ENCODE results near the gene KCNAB1. TPM values are rescaled to one million over a fixed set of nuclear protein-coding genes. Genes with fewer than 3 reads are reported as not detected.

Gene KCNAB1
- total RNA-seq, 2 experiments from 2014 or later: not detected

- ChIA-PET POLR2A (interaction anchor here (0.5 to 1.0 kb wide), 2 partner anchors 16 to 21 kb away, joined by 3 read pairs; no protein-coding TSS in a partner anchor), CTCF (ENCODE audit: unreplicated experiment) (no interaction called here)
- no peaks in the 10 kb centered on the region for H3K36me3 ChIP-seq (ENCODE audit: insufficient read depth, low read length)
- TF ChIP-seq EZH2phosphoT487 (IDR thresholded peaks at IDR 0.05; ENCODE audit: borderline replicate concordance, low read depth, low read length) (no peak), CTCF (conservative IDR thresholded peaks at IDR 0.05; ENCODE audit: low read length) (no peak)
- H3K27ac ChIP-seq (ENCODE audit: low read depth, low read length, poor library complexity, severe bottlenecking): no peak overlapping the region
- no peak overlapping the region for H2AFZ ChIP-seq (ENCODE audit: low read length)
- no peaks in the 10 kb centered on the region for H3K9me3 ChIP-seq (ENCODE audit: low read length)
- no TSS peak for BruUV-seq (replicated peaks)
- H3K4me1 ChIP-seq (ENCODE audit: insufficient read depth, low read length, poor library complexity, severe bottlenecking): no peaks in the 10 kb centered on the region
- no peak overlapping the region for H3K4me3 ChIP-seq (ENCODE audit: low read depth, low read length, poor library complexity, severe bottlenecking)
- H3K79me2 ChIP-seq (ENCODE audit: insufficient read depth, low read depth, low read length): no peaks in the 10 kb centered on the region
- H4K20me1 ChIP-seq (ENCODE audit: insufficient read depth, low read length): no peaks in the 10 kb centered on the region
- no peak overlapping the region for H3K4me2 ChIP-seq (ENCODE audit: low read length)
- no peak for DNase-seq (ENCODE audit: low spot score)
- intact Hi-C loops (cut with micrococcal nuclease; ENCODE audit: unreplicated experiment): no loop called here
- H3K9me2 ChIP-seq (ENCODE audit: insufficient read depth, low read length): no peaks in the 10 kb centered on the region
Measured at GRCh38 chr3:156216216-156216615, 95.8 kb downstream of the KCNAB1 start.

- Histone ChIP-seq H4K20me1 (ENCODE audit: insufficient read depth, low read length) (no peaks in the 10 kb centered on the region), H3K79me2 (ENCODE audit: insufficient read depth, low read depth, low read length) (no peaks in the 10 kb centered on the region), H3K4me2 (ENCODE audit: low read length) (no peak overlapping the region), H3K4me3 (ENCODE audit: low read depth, low read length, poor library complexity, severe bottlenecking) (no peak overlapping the region), H3K27ac (ENCODE audit: low read depth, low read length, poor library complexity, severe bottlenecking) (no peak overlapping the region), H3K9me2 (ENCODE audit: insufficient read depth, low read length) (no peaks in the 10 kb centered on the region), H3K36me3 (ENCODE audit: insufficient read depth, low read length) (no peaks in the 10 kb centered on the region), H3K4me1 (ENCODE audit: insufficient read depth, low read length, poor library complexity, severe bottlenecking) (no peaks in the 10 kb centered on the region), H2AFZ (ENCODE audit: low read length) (no peak overlapping the region), H3K9me3 (ENCODE audit: low read length) (no peaks in the 10 kb centered on the region)
- POLR2A ChIA-PET: interaction anchor here (1.0 kb wide), 1 partner anchor 16 kb away, joined by 3 read pairs; no protein-coding TSS in a partner anchor
- DNase-seq (ENCODE audit: low spot score): no peak
- intact Hi-C loops (cut with micrococcal nuclease; ENCODE audit: unreplicated experiment): no loop called here
- TF ChIP-seq EZH2phosphoT487 (IDR thresholded peaks at IDR 0.05; ENCODE audit: borderline replicate concordance, low read depth, low read length) (no peak), CTCF (conservative IDR thresholded peaks at IDR 0.05; ENCODE audit: low read length) (no peak)
- CTCF ChIA-PET (ENCODE audit: unreplicated experiment): no interaction called here
- no TSS peak for BruUV-seq (replicated peaks)
Measured at GRCh38 chr3:156216852-156217251, 96.5 kb downstream of the KCNAB1 start.

GRCh38 chr3:156217674-156218352 is 97.4 kb downstream of the KCNAB1 start:
- ChIA-PET CTCF (ENCODE audit: unreplicated experiment) (no interaction called here), POLR2A (interaction anchor here (0.6 kb wide), 3 partner anchors 19 to 703 kb away, joined by 3 to 4 read pairs (median 3); no protein-coding TSS in a partner anchor)
- BruUV-seq (replicated peaks): no TSS peak
- no peak overlapping the region for H3K27ac ChIP-seq (ENCODE audit: low read depth, low read length, poor library complexity, severe bottlenecking)
- no peaks in the 10 kb centered on the region for H3K79me2 ChIP-seq (ENCODE audit: insufficient read depth, low read depth, low read length)
- H3K4me2 ChIP-seq (ENCODE audit: low read length): no peak overlapping the region
- H2AFZ ChIP-seq (ENCODE audit: low read length): no peak overlapping the region
- H4K20me1 ChIP-seq (ENCODE audit: insufficient read depth, low read length): no peaks in the 10 kb centered on the region
- H3K36me3 ChIP-seq (ENCODE audit: insufficient read depth, low read length): no peaks in the 10 kb centered on the region
- DNase-seq (ENCODE audit: low spot score): no peak
- H3K9me3 ChIP-seq (ENCODE audit: low read length): no peaks in the 10 kb centered on the region
- no peaks in the 10 kb centered on the region for H3K9me2 ChIP-seq (ENCODE audit: insufficient read depth, low read length)
- intact Hi-C loops (cut with micrococcal nuclease; ENCODE audit: unreplicated experiment): no loop called here
- H3K4me3 ChIP-seq (ENCODE audit: low read depth, low read length, poor library complexity, severe bottlenecking): no peak overlapping the region
- TF ChIP-seq CTCF (conservative IDR thresholded peaks at IDR 0.05; ENCODE audit: low read length): no peak
- TF ChIP-seq EZH2phosphoT487 (IDR thresholded peaks at IDR 0.05; ENCODE audit: borderline replicate concordance, low read depth, low read length): no peak
- no peaks in the 10 kb centered on the region for H3K4me1 ChIP-seq (ENCODE audit: insufficient read depth, low read length, poor library complexity, severe bottlenecking)

All from OCI-LY7 (cell line).